Stimulated activated CD8-positive, alpha-beta memory T cell treated with anti-CD3 and anti-CD28 coated beads, Interleukin-12 subunit alpha, Interleukin-12 subunit beta, amount 100 ng/mL, for 1 hour (primary cell): Measurements from ENCODE around the gene NRIP3.

ENCODE experiments used
- DNase-seq: peaks from one replicate; pipeline ENCODE4 v3.0.0-alpha.2; 2020; ENCODE audit warnings: low read depth

NRIP3 gene

GRCh38 chr11:9003573-9004182, at the start of gene NRIP3:
Gene NRIP3 (minus strand): TSS chr11:9004001. CDS start chr11:9003935, 66 bp downstream.
- DNase-seq, result peak; percentile 63

GRCh38 chr11:9052316-9052715, 48.5 kb upstream of the NRIP3 start:
- DNase-seq, result no peak

GRCh38 chr11:9049959-9050358, 46.2 kb upstream of the NRIP3 start:
- DNase-seq, result no peak

- no peak for DNase-seq
Observed at GRCh38 chr11:9047964-9048523, 44.2 kb upstream of the NRIP3 start.

GRCh38 chr11:9046481-9046880, 42.7 kb upstream of the NRIP3 start:
- no peak for DNase-seq

- DNase-seq, result no peak
Observed at GRCh38 chr11:9042488-9042887, 38.7 kb upstream of the NRIP3 start.

- no peak for DNase-seq
Observed at GRCh38 chr11:9041747-9042146, 37.9 kb upstream of the NRIP3 start.

- no peak for DNase-seq
Observed at GRCh38 chr11:9040410-9040809, 36.6 kb upstream of the NRIP3 start.

GRCh38 chr11:9039863-9040262, 36.1 kb upstream of the NRIP3 start:
- no peak for DNase-seq

- DNase-seq, result no peak
Observed at GRCh38 chr11:9039198-9039597, 35.4 kb upstream of the NRIP3 start.

- DNase-seq, result no peak
Observed at GRCh38 chr11:9038541-9038940, 34.7 kb upstream of the NRIP3 start.

- DNase-seq, result no peak
Observed at GRCh38 chr11:9037963-9038362, 34.2 kb upstream of the NRIP3 start.

GRCh38 chr11:9037046-9037780, 33.4 kb upstream of the NRIP3 start:
- no peak for DNase-seq

GRCh38 chr11:9030601-9031000, 26.8 kb upstream of the NRIP3 start:
- no peak for DNase-seq

- no peak for DNase-seq
Observed at GRCh38 chr11:9029422-9029821, 25.6 kb upstream of the NRIP3 start.

- DNase-seq, result no peak
Observed at GRCh38 chr11:9028581-9028980, 24.8 kb upstream of the NRIP3 start.

GRCh38 chr11:9025101-9025850, 21.5 kb upstream of the NRIP3 start:
- no peak for DNase-seq

- DNase-seq, result no peak
Observed at GRCh38 chr11:9022961-9023680, 19.3 kb upstream of the NRIP3 start.

GRCh38 chr11:9020916-9021315, 17.1 kb upstream of the NRIP3 start:
- DNase-seq, result no peak

- DNase-seq, result no peak
Observed at GRCh38 chr11:9019861-9020260, 16.1 kb upstream of the NRIP3 start.

- no peak for DNase-seq
Observed at GRCh38 chr11:9017773-9018172, 14.0 kb upstream of the NRIP3 start.
